K562 (cell line): ENCODE results near the gene BMP2K. TPM values are rescaled to one million over a fixed set of nuclear protein-coding genes. Genes with fewer than 3 reads are reported as not detected.
"Not testable (repeated sequence)": the region's sequence is repeated elsewhere in the genome, so short reads cannot be mapped to it uniquely, and the experiment has no call there.

Experiments
- ATAC-seq: fragments of 200-7000 bp; cut with Tn5 transposase; 3 replicates; pipeline ENCODE4 v1.9.1; 2020; ENCODE audit warnings: moderate library complexity
- BruUV-seq: library from RNA; stranded (reverse); fragments of 400-500 nt; replicated peaks from 2 replicates; lab custom pipeline; 2021; lab: Mats Ljungman, UMichigan
- CTCF ChIA-PET: fragments of 300-600 bp; formaldehyde crosslinking; extraction: SDS; loops from one replicate; lab custom pipeline; 2021; ENCODE audit warnings: low intra/inter-chr PET ratio; lab: Yijun Ruan, JAX
- POLR2A ChIA-PET: fragments of 300-600, 350-650 bp; sonication (Branson Sonifier 250); formaldehyde crosslinking; extraction: SDS; loops from one replicate; lab custom pipeline; 2021; ENCODE audit warnings: antibody characterized with exemption, inconsistent platforms; lab: Yijun Ruan, JAX
- DNase-seq, 4 experiments: peaks; one replicate each; pipeline versions ENCODE4 v3.0.0 to v3.0.0-alpha.2; 2011 to 2018; ENCODE audit warnings: low spot score in 3 of 4, mixed read lengths in 3 of 4; ENCODE audit errors: extremely low read depth in 1 of 4
- FAIRE-seq: peaks from 2 replicates; lab custom pipeline; 2011; peaks lifted over from hg19 to GRCh38; lab: Jason Lieb, UNC
- H2AFZ ChIP-seq: 2 replicates; pipeline ENCODE4 v1.6.0; 2011; ENCODE audit warnings: low read depth, low read length, control low read depth, inconsistent platforms
- H3K27ac ChIP-seq: fragments of 200-600 bp; 3 replicates; pipeline ENCODE4 v1.8.0; 2011; ENCODE audit warnings: low read depth, mild to moderate bottlenecking, control low read depth, inconsistent platforms, low read length, moderate library complexity, mixed read lengths; ENCODE audit errors: extremely low read depth
- H3K27me3 ChIP-seq, 2 experiments: fragments of 300-600 bp in 1 of 2; 2 replicates in 1 of 2; 3 replicates in 1 of 2; pipeline versions ENCODE4 v1.6.0 to v1.8.0; 2011; ENCODE audit warnings: inconsistent platforms in 2 of 2, low read length in 2 of 2, mild to moderate bottlenecking in 1 of 2, mixed read lengths in 1 of 2, moderate library complexity in 1 of 2; ENCODE audit not compliant: control insufficient read depth in 2 of 2, insufficient read depth in 2 of 2
- H3K36me3 ChIP-seq: fragments of 300-600 bp; 3 replicates; pipeline ENCODE4 v1.8.0; 2011; ENCODE audit warnings: mild to moderate bottlenecking, low read length, inconsistent platforms; ENCODE audit not compliant: control insufficient read depth, insufficient read depth
- H3K4me1 ChIP-seq, 2 experiments: fragments of 200-600 bp in 1 of 2; replicated peaks in 1 of 2; 2 replicates in 1 of 2; 3 replicates in 1 of 2; pipeline versions ENCODE4 v1.5.1 to v1.8.0; 2011; ENCODE audit warnings: inconsistent platforms in 2 of 2, low read length in 2 of 2, mild to moderate bottlenecking in 1 of 2, mixed read lengths in 1 of 2, moderate library complexity in 1 of 2; ENCODE audit not compliant: control insufficient read depth in 2 of 2, insufficient read depth in 2 of 2
- H3K4me2 ChIP-seq: 2 replicates; pipeline ENCODE4 v1.6.1; 2011; ENCODE audit warnings: low read length, control low read depth, inconsistent platforms, mixed read lengths; ENCODE audit not compliant: insufficient read depth
- H3K4me3 ChIP-seq: fragments of 200-600 bp; sonication (generic), shearing (Covaris generic); 2 replicates; pipeline ENCODE4 v1.5.1; 2016; ENCODE audit warnings: control low read depth, inconsistent platforms
- H3K79me2 ChIP-seq: fragments of 200-600 bp; 3 replicates; pipeline ENCODE4 v1.8.0; 2011; ENCODE audit warnings: low read length, inconsistent platforms; ENCODE audit not compliant: control insufficient read depth, insufficient read depth
- H3K9ac ChIP-seq, 2 experiments: 2 replicates each; pipeline versions ENCODE4 v1.6.0 to v1.6.1; 2011; ENCODE audit warnings: low read depth in 2 of 2, low read length in 2 of 2, control low read depth in 1 of 2, inconsistent platforms in 1 of 2, mild to moderate bottlenecking in 1 of 2, mixed read lengths in 1 of 2; ENCODE audit not compliant: insufficient read depth in 1 of 2
- H3K9me1 ChIP-seq: one replicate; pipeline ENCODE4 v1.6.0; 2011; ENCODE audit warnings: inconsistent platforms, mild to moderate bottlenecking, low read length, moderate library complexity; ENCODE audit not compliant: control insufficient read depth, insufficient read depth
- H3K9me3 ChIP-seq: replicated peaks from 2 replicates; pipeline ENCODE4 v1.5.1; 2011; ENCODE audit warnings: low read depth, low read length, inconsistent platforms; ENCODE audit not compliant: control insufficient read depth, insufficient read depth
- H4K20me1 ChIP-seq: replicated peaks from 2 replicates; pipeline ENCODE4 v1.6.1; 2011; ENCODE audit warnings: low read length, inconsistent platforms, mixed read lengths; ENCODE audit not compliant: control insufficient read depth, insufficient read depth
- C11orf30 ChIP-seq: fragments of 450-650 bp; IDR thresholded peaks from 2 replicates; pipeline ENCODE4 v1.6.1; 2016; ENCODE audit warnings: low read depth, mild to moderate bottlenecking
- CEBPB ChIP-seq: fragments of 450-650 bp; IDR thresholded peaks from 2 replicates; pipeline ENCODE4 v1.6.1; 2016; ENCODE audit warnings: missing genetic modification characterization, missing compliant biosample characterization
- CEBPG ChIP-seq, 3 experiments: fragments of 200-800 bp in 1 of 3; sonication (Bioruptor generic) in 1 of 3; sonication (generic) in 1 of 3; formaldehyde crosslinking in 1 of 3; IDR thresholded peaks in 2 of 3; conservative IDR thresholded peaks in 1 of 3; 2 replicates each; pipeline versions ENCODE4 v1.6.1 to v1.8.0; 2016 to 2022; ENCODE audit warnings: missing compliant biosample characterization in 2 of 3, missing genetic modification characterization in 2 of 3, mild to moderate bottlenecking in 1 of 3, missing genetic modification reagents in 1 of 3
- L3MBTL2 ChIP-seq: fragments of 450-650 bp; IDR thresholded peaks from 2 replicates; pipeline ENCODE4 v1.6.1; 2016; ENCODE audit warnings: mild to moderate bottlenecking, moderate library complexity
- MAFG ChIP-seq: fragments of 450-650 bp; conservative IDR thresholded peaks from 2 replicates; pipeline ENCODE4 v1.6.1; 2016; ENCODE audit warnings: missing genetic modification characterization, missing compliant biosample characterization
- ZNF316 ChIP-seq: fragments of 450-650 bp; IDR thresholded peaks from 2 replicates; pipeline ENCODE4 v1.6.1; 2016
- ZNF75A ChIP-seq: fragments of 450-650 bp; formaldehyde crosslinking; IDR thresholded peaks from 2 replicates; pipeline ENCODE4 v1.4.0; 2020; ENCODE audit warnings: mild to moderate bottlenecking
- WGBS: fragments of 100-300 bp; shearing (Covaris generic); methylation state at CpG from one replicate; pipeline ENCODE4 v1.1.6; 2016; ENCODE audit warnings: low coverage, mixed read lengths; ENCODE audit not compliant: insufficient coverage; ENCODE audit errors: missing lambda C conversion rate; 5-methylcytosine and 5-hydroxymethylcytosine counted together
- in situ Hi-C: fragments of 300-500 bp; cut with MboI; formaldehyde crosslinking; loops from 4 replicates; pipeline ENCODE4 v1.15.0; 2018; ENCODE audit warnings: inconsistent platforms, mixed read lengths
- intact Hi-C: fragments of 100-400 bp; cut with micrococcal nuclease; formaldehyde crosslinking; loops from 2 replicates; pipeline ENCODE4 v1.14.2; 2022
- polyA plus RNA-seq, 8 experiments: library from polyadenylated mRNA; depleted of rRNA in 4 of 8; stranded (reverse) in 5 of 8; unstranded in 3 of 8; fragments of >200 nt; fragmentation: Nextera tagmentation in 2 of 8; fragmentation: Illumina TruSeq in 1 of 8; extraction: Ambion mirVana in 2 of 8; extraction: Trizol in 1 of 8; gene quantifications; 2 replicates each; pipeline versions ENCODE4 v1.2.1 to v1.2.3, GENCODE V29; 2011 to 2014; ENCODE audit warnings: inconsistent platforms in 1 of 8, missing spikeins in 1 of 8
- total RNA-seq, 7 experiments: library from RNA; depleted of rRNA in 6 of 7; stranded (reverse); fragments of >200 nt in 6 of 7; fragmentation: Illumina TruSeq in 2 of 7; extraction: Trizol in 2 of 7; gene quantifications; 2 replicates each; pipeline versions ENCODE4 v1.2.1 to v1.2.3, GENCODE V29; 2011 to 2021; ENCODE audit warnings: low replicate concordance in 1 of 7

BMP2K gene
- total and polyA plus RNA-seq, 9 of the 15 experiments (the other 6 are each of a cell fraction or from before 2014, with no cell fraction given): 17.0 to 217 (median 104) TPM

DNA sequence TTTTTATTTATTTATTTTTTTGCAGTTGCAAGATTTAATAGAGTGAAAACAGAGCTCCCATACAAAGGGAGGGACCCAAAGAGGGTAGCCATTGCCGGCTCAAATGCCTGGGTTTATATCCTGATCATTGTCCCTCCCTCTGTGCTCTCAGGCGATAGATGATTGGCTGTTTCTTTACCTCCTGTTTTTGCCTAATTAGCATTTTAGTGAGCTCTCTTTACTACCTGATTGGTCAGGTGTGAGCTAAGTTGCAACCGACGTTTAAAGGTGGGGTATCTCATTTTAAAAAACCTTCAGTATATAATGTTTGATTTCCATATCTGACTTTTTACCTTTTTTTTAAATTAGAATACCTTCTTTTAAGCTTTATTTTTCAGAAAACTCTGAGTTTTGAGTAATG lies 64.1 kb downstream of the BMP2K start:
- H3K27ac ChIP-seq, in situ Hi-C loops, intact Hi-C loops, H3K4me2 ChIP-seq, H4K20me1 ChIP-seq, ATAC-seq, H3K27me3 ChIP-seq, DNase-seq, H2AFZ ChIP-seq, H3K9me1 ChIP-seq, POLR2A ChIA-PET, CTCF ChIA-PET, BruUV-seq, H3K4me3 ChIP-seq, H3K9ac ChIP-seq, FAIRE-seq, H3K4me1 ChIP-seq, H3K9me3 ChIP-seq: not testable (repeated sequence)
- H3K36me3 ChIP-seq: peaks cover 92% of the 10 kb centered on the region
- 0 out of 2 replicates have a peak, but pooled peaks have one; percentile 20 for TF ChIP-seq MAFG
- TF ChIP-seq ZNF316: peak; percentile 80
- TF ChIP-seq C11orf30: peak; percentile 65
- 88% methylated on average over 4 of the region's 4 CpGs for WGBS
- peaks cover 83% of the 10 kb centered on the region for H3K79me2 ChIP-seq

DNA sequence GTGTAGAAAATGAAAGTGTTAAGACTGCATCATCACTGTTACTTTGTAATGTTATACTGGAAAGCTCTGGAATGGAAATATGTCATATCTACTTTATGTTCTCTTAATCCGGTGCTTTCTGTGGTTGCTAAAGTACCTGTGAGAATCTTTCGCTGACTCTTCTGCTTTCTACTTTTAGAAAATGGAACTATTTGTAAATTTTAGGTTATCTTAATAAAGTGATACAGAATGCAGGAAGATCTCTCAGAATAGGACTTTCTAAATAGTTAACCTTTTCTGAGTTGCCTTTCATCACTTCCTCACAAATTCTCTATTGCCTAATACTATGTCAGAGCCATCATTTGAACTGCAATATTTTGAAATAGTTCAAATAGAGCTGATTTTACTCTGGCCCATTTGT lies 69.3 kb downstream of the BMP2K start:
- POLR2A ChIA-PET: no interaction called here
- no peak overlapping the region for H3K4me3 ChIP-seq
- no peak for DNase-seq
- H3K4me1 ChIP-seq: no peaks in the 10 kb centered on the region
- no peaks in the 10 kb centered on the region for H4K20me1 ChIP-seq
- intact Hi-C loops: no loop called here
- peaks cover 86% of the 10 kb centered on the region for H3K36me3 ChIP-seq
- no peak; the same call in 2 of the 3 replicates for ATAC-seq
- no peaks in the 10 kb centered on the region for H3K27me3 ChIP-seq
- CTCF ChIA-PET: no interaction called here
- no peak overlapping the region for H3K27ac ChIP-seq
- no peak overlapping the region for H2AFZ ChIP-seq
- in situ Hi-C loops: no loop called here
- 90% methylated on average over 2 of the region's 2 CpGs for WGBS
- H3K9me3 ChIP-seq: no peaks in the 10 kb centered on the region
- peaks cover 66% of the 10 kb centered on the region for H3K79me2 ChIP-seq
- no peak for TF ChIP-seq CEBPG (CRISPR knock-in tag; IDR thresholded peaks at IDR 0.05)
- peak in 1 of 2 experiments; percentile 32; a peak in 1 of 4 replicates for TF ChIP-seq CEBPG (tag; conservative IDR thresholded peaks at IDR 0.05 in 1 of 2, IDR thresholded peaks at IDR 0.05 in 1 of 2)
- TF ChIP-seq CEBPB (tag): 0 out of 2 replicates have a peak, but pooled peaks have one; percentile 21
- no peak for TF ChIP-seq L3MBTL2
- TF ChIP-seq ZNF75A (CRISPR knock-in tag): no peak
- H3K4me2 ChIP-seq: no peak overlapping the region
- H3K9ac ChIP-seq: no peak overlapping the region
- H3K9me1 ChIP-seq: no peaks in the 10 kb centered on the region
- no TSS peak for BruUV-seq
- no peak for FAIRE-seq
